Fibroblast of gingiva (primary cell): ENCODE results near the gene MESP2.

Source experiments
- DNase-seq: peaks from one replicate; pipeline ENCODE4 v3.0.0-alpha.2; 2011; ENCODE audit warnings: low read depth

The MESP2 gene, protein sequence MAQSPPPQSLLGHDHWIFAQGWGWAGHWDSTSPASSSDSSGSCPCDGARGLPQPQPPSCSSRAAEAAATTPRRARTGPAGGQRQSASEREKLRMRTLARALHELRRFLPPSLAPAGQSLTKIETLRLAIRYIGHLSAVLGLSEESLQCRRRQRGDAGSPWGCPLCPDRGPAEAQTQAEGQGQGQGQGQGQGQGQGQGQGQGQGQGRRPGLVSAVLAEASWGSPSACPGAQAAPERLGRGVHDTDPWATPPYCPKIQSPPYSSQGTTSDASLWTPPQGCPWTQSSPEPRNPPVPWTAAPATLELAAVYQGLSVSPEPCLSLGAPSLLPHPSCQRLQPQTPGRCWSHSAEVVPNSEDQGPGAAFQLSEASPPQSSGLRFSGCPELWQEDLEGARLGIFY

DNA sequence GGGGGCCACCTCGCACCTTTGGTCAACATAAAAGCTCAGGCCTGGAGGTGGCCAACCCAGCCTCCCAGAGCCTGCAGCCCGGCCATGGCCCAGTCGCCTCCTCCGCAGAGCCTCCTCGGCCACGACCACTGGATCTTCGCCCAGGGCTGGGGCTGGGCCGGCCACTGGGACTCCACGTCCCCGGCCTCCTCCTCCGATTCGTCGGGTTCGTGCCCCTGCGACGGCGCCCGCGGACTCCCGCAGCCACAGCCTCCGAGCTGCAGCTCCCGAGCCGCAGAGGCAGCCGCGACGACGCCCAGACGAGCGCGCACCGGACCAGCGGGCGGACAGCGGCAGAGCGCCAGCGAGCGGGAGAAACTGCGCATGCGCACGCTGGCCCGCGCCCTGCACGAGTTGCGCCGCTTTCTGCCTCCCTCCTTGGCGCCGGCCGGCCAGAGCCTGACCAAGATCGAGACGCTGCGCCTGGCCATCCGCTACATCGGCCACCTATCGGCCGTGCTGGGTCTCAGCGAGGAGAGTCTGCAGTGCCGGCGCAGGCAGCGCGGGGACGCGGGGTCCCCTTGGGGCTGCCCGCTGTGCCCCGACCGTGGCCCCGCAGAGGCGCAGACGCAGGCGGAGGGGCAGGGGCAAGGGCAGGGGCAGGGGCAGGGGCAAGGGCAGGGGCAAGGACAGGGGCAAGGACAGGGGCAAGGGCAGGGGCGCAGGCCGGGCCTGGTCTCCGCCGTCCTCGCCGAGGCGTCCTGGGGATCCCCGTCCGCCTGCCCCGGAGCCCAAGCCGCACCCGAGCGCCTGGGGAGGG is at the start of gene MESP2:
Gene MESP2, plus strand, starts transcription at position 59 of the 799 bp plus-strand sequence. Its CDS starts 26 bp downstream, at position 85.
- DNase-seq = peak; percentile 71

DNA sequence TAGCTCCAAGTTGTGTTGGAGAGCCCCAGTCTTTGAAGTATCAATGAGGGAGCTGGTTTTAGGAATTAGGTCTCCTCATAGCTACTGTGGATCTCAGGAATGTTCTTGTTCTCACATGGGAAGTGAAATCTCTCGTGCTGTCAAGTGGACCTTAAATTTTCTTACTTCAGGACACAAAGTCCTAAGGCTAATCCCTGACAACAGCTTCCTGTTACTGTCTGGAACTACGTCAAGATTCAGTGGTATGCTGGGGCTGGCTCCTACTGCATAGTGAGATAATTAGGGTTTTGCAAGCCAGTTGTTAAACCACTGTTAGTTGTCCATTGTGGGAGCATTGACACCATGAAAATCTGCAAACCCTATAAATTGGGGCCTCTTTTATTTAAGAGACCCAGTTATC is 47.9 kb upstream of the MESP2 start:
- peak; percentile 65 for DNase-seq

DNA sequence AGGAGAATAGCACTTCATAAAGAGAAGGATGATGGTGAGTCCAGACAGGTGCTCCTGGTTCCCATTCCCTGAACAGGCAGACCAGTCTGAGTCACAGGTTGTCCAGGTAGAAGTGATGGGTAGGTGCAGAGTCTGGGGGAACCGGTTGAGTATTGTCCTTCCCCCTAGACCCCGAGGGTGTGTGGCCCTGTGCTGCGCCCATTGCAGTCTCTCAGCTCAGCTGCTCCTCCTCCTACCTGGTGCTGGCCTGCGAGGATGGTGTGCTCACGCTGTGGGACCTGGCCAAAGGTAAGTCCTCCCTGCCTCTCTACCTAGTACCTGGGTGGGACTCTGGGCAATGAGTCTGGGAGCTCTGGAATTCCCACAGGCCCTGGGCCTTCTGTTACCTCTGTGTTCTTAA is 44.9 kb upstream of the MESP2 start:
- no peak for DNase-seq

DNA sequence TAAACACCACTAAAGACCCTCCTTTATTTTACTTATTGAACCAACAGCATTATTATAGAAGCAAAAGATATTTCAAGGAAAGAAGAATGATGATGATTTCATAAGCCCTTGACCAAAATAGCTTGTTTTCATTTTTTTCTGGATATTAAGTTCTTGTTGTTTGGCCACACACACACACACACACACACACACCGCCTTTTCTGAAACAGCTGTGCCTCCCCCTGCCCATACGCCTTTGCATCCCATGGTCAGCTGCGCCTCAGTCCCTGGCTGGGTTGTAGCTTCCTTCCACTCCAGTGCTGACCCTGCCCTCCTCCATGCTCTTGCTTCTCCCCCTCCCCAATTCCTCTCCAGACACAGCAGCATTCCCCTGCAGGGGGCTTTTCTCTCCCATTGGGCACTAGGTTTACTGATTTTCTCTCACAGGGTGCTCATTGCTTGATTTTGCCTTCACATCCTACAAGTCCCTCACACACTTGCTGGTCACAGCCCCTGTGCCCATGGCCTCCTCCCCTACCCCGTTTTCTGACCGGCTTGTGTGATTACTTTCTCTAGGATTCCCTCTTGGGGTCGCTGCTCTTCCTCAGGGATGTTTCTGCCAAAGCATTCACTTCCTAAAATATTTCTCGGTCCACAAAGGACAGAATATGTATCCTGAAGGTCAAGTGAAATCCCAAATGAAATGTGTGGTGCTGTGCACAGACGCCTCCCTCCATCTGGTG is 43.5 kb upstream of the MESP2 start:
- no peak for DNase-seq

DNA sequence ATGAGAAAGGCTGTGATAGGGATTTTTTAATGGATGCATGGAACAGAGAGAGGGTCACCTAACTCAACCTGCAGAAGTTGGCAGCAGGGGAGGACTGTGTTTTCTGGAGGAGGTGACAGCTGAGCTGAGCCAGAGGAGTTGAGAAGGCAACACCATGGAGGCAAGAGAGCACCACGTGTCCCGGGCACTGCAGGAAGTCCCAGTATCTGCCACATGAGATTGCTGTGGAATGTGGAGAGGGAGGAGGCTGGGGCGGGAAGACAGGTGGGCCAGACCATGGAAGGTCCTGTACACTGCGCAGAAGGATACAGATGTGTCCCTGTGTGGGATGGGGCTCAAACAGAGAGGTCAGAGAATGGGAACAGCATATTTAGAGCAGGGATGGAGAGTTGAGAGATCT is 40.4 kb upstream of the MESP2 start:
- no peak for DNase-seq

DNA sequence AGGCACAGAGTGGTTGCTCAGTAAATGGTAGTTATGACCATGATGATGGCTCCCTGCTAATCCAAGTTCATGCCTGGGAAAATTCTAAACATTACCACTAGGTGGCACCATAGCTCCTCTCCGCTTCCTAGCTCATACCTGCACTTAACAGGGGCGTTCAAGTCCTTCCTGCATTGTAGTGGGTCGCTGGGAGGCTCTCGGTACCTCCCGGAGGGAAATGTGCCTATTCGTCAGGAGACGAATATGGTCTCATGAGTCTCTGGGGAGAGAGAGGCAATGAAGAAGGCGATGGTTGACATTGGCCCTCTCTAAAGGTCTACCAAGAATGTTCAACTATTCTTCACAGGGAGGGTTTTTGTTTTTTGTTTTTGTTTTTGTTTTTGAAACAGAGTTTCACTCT is 36.0 kb upstream of the MESP2 start:
- peak; percentile 45 for DNase-seq

DNA sequence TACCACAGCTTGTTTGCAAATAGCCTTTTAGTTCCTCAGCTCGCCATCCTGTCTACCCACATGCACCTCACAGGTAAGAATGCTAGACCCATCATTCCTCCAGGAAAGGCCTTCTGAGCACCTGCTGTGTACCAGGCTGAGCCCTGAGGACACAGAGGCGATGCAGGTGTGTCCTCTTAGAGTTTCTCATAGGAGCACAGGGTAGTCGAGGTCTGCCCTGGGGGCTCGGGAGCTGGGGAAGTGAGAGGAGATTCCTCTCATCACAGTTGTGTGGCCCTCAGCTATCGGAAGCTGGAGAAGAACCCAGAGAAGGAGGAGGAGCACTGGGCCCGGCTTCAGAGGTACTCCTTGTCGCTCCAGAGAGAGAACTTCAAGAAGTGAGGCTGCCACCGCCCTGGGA is 33.1 kb upstream of the MESP2 start:
- no peak for DNase-seq

DNA sequence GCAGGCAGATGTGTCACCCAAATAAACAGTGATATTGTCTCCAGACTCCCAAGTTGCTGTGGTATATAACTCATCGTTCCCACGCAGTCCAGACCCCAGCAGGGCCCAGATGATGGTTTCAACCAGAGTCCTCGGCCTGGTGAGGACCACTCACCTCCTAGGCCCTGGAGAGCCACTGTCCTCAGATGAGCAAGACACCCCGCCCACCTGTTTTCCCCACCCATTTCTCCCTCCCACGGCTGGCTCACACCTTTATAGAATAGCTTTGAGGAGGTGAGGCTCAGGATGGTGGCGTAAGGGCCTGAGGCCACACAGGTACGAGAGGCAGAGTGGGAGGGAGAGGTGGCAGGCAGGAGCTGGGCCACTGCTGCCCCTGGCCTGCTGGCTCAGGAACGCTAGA is 32.5 kb upstream of the MESP2 start:
- DNase-seq = no peak

DNA sequence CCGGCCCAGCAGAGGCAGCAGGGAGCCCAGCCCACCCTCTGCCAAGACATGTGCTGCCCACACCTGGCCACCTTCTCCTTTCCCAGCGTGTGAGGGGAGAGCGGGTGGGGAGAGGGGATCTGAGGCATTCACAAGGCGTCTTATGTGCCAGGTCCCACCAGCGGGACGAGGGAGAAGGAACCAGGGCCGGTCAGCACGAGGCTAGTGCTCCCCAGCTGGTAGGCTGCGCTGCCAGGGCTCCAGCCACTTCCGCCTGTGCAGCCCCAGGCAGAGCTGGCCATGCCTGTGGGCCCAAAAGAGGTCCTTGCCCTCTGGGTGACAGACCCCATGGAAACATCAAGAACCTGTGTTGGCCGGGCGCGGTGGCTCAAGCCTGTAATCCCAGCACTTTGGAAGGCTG is 31.0 kb upstream of the MESP2 start:
- no peak for DNase-seq

DNA sequence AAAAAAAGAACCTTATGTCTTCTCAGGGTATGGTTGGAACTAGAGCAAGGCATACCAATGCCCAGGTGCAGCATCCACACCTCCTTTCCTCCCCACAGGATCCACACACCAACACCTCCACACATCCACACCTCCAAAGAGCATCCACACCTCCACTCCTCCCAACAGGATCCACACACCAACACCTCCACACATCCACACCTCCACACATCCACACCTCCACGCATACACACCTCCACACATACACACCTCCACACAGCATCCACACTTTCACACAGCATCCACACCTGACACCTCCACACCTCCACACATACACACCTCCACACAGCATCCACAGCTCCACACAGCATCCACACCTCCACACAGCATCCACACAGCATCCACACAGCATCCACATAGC is 30.4 kb upstream of the MESP2 start:
- no peak for DNase-seq

DNA sequence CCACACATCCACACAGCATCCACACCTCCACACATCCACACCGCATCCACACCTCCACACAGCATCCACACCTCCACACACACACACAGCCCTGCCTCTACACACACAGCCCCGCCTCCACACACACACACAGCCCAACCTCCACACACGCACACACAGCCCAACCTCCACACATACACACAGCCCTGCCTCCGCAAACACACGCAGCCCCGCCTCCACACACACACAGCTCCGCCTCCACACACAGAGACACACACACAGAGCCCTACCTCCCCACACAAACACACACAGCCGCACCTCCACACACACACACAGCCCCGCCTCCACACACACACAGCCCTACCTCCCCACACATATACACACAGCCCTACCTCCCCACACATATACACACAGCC is 29.7 kb upstream of the MESP2 start:
- DNase-seq = no peak

DNA sequence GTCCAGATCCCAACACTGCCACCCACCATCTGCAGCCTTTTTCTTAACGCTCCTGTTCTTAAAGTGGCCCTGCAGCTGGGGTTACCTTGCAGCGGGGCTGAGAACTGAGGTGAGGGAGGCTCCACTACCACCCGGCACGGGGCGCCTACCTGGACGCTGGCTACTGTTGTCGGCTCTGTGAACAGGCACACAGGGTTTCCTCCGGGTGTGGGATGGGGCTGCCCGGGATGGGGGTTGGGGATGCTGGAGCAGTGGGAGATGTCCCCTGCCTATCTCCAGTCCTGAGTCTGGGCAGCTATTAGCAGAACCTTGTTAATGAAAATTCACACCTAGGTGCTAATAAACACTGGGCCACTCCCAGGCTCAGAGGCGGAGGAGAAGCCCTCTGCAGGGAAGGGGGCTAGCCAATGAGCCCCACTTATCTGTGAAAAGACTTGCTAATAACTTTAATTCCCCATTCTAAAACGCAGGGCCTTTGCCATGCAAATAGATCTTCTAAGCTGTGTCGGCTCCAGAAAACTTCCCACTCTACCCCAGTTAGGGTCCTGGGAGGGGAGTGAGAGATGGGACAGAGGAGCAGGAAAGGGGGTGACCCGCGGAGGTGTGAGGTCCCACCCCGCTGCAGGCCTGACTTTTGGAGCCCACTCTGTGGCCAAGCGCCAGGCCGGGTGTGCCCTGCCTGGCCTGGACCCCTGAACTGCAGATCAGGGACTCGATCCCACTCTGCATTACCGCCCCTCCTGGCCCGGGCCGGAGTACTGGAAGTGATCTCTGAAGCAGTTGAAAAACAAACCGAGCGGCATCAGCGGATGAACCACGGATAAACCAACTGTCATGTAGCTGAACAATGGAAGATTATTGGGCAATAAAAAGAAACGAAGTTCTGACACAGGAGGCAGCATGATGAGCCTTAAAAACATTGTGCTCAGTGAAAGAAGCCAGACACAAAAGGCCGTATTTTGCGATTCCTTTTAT is 28.1 kb upstream of the MESP2 start:
- no peak for DNase-seq

DNA sequence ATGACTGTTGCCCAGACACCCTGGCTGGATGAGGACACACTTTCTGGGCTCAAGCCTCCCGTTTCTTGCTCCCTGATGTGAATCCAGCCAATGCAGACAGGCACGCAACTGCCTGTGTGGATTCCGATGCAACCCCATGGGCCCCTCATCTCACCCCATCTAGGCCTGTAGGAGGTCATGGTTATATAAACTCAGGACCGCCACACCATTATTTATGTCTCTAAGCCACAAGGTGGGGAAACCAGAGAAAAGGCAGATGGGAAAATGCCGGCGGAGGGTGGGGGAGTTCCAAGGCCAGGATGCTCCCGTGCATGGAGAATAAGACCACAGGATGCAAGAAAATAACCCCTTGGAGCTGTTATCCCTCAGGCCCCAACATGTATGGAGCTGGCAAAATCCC is 27.1 kb upstream of the MESP2 start:
- no peak for DNase-seq

DNA sequence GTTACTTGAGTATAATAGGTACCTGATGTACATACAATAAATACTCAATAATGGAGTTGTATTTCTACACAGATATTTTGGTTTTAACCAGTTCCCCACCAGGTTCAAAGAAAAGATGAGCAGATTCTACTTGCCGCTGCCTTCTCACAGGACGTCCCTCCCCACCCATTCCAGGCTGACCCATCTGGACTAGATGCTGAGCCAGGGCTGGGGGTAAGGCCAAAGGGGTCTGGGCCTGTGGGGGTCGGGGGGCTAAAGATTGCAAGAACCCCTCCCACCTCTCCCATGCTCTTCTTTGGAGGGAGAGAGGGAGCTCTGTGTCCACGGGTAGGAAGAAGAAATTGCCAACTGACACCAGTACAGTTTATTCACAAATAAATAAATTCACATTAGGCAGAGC is 26.6 kb upstream of the MESP2 start:
- no peak for DNase-seq

DNA sequence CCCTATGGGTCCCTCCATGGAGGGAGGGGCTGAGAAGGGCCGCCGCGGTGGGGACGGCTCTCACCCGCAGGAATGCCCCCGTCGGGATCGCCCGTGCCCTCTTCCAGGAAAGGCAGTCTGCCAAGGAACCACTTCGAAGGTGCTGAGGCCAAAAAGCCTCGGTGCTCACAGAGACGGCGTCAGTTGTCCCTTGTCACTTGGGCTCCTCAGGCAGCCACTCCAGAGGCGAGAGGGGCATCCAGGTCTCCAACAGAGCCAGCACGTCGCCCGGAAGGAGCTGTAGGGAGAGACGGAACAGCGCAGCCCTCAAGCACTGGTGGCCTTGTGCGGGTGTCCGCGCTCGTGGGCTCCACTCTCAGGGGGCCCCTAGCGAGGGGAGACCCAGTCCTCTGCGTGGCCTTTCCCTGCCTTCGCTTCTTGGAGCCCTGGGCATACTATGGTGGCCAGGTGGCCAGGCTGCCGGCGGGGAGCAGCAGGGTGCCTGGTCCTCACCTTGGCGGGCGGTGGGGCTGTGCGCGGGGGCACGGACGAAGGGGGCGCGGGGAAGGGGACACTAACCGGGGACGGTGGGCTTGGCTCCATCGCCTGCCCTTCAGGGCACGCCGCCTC is 26.1 kb upstream of the MESP2 start:
- DNase-seq = no peak

DNA sequence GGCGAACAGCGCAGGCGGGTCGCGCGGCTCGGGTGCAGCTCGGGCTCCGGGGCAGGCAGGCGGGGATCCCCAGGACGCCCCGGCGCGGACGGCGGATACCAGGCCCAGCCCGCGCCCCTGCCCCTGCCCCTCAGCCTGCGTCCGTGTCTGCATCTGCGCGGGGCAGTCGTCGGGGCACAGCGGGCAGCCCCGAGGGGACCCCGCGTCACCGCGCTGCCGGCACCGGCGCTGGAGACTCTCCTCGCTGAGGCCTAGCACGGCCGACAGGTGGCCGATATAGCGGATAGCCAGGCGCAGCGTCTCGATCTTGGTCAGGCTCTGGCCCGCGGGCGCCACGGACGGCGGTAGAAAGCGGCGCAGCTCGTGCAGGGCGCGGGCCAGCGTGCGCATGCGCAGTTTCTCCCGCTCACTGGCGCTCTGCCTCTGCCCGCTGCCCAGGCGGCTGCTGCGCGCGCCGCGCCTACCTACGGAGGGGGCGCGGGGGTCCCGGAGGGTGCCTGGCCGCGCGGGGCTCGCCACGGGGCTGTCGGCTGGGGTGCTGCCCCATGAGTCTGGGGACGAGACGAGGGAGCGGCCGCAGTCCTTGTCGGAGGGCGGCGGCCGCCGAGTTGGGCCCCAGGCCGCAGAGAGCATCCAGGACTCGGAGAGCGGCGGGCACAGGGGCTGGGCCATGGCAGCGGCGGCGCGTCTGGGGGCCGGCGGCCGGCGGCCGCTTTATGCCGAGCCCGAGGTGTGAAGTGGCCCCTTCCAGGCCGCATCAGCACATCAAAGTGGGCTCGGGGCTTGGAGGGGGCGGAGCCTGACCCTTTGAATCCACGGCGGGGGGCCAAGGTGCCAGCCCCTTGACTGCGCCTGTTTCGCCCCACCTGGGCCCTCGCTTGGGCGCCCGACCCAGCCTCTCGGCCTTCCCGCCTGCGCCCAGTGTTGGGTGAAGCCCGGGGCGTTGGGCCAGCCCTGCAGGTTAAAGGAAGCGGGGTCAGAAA is 25.3 kb upstream of the MESP2 start, which contains the start of gene MESP1:
Gene MESP1, minus strand, starts transcription at position 690 of the 983 bp plus-strand sequence. Its CDS starts 18 bp downstream, at position 672.
- peak; percentile 85 for DNase-seq

DNA sequence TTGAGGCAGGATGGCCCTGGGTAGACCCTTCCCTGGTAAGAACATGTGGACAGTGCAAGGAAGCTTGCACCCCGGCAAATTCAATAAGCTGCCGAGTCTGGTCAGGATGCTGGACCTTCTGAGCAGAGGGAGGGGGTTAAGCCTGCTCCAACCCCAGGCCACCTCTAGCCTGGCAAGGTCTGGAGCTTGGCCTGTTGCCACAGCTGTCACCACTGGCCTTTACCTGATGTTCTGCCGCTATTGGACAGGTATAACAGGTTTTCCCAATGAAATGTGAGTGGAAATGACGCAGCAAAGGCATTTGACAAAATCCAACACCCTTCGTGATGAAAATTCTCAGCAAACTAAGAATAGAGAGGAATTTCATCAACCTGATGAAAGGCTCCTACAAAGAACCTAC is 24.4 kb upstream of the MESP2 start:
- no peak for DNase-seq

DNA sequence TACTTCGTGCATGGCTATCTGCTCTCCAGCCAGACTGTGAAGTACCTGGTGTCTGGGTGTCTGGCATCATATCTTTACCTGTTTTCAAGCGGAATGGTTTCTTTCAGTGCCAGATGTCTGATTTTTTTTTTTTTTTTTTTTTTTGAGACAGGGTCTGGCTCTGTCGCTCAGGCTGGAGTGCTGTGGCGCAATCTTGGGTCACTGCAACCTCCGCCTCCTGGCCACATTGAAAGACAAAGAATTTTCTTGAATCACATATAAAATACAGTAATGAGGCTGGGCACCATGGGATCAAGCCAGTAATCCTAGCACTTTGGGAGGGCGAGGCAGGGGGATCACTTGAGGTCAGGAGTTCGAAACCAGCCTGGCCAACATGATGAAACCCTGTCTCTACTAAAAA is 22.3 kb upstream of the MESP2 start:
- DNase-seq = no peak

DNA sequence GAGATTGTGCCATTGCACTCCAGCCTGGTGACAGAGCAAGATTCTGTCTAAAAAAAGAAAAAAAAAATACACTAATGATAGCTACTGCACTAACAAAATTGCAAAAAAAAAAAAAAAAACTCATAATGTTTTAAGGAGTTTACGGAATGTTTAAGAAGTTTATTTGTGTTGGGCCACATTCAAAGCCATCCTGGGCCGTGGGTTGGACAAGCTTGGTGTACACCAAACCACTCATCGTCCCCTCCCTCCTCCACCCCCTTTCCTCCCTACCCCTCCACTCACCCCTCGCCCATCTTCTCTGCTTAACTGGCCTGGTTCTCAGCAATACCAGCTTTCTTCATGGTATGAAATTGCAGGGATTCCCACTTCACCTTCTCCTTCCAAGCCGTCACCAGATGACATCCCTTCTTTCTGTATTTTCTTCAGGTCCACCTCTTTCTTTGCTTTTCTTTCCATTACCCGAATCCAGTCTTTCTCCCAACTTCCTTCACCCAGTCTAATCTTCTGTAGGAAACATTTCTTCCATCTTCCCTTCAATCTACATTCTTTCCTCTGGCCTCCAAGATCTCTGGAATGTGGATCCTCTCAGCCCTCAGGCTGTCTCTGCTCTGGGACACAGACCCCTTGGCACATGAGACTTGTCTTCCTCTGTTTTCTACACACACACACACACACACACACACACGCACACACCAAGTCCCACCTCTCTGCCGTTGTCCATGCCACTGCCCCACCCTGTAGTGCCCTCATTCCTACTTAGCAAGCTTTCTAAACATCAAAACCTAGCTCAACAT is 21.6 kb upstream of the MESP2 start:
- no peak for DNase-seq
